ENCODE measurements around the gene MED13L.

Gene MED13L

DNA sequence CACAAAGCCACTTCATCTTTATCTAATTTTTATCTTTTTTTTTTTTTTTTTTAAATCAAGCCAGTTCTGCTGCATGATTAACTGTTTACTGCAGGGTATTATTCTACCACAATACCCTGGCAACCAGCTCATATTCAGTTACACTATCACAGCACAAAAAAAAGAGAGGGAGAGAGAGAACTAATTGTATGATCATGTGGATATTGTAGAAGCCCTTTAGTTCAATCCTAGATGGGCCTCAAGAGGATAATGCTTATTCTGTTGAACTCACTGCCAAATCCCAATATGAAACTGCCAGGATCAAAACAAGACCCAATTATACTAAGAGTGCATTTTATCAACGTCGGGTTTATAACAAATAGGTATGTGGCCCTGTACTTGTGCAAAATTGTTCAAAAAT, 51.5 kb downstream of the MED13L start:
- TF ChIP-seq, protein P1, sequence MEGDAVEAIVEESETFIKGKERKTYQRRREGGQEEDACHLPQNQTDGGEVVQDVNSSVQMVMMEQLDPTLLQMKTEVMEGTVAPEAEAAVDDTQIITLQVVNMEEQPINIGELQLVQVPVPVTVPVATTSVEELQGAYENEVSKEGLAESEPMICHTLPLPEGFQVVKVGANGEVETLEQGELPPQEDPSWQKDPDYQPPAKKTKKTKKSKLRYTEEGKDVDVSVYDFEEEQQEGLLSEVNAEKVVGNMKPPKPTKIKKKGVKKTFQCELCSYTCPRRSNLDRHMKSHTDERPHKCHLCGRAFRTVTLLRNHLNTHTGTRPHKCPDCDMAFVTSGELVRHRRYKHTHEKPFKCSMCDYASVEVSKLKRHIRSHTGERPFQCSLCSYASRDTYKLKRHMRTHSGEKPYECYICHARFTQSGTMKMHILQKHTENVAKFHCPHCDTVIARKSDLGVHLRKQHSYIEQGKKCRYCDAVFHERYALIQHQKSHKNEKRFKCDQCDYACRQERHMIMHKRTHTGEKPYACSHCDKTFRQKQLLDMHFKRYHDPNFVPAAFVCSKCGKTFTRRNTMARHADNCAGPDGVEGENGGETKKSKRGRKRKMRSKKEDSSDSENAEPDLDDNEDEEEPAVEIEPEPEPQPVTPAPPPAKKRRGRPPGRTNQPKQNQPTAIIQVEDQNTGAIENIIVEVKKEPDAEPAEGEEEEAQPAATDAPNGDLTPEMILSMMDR (IDR thresholded peaks at IDR 0.05; ENCODE audit: borderline replicate concordance, insufficient read depth, low read depth, low read length): no peak
- H3K4me3 ChIP-seq (ENCODE audit: low read depth, low read length): no peak overlapping the region

DNA sequence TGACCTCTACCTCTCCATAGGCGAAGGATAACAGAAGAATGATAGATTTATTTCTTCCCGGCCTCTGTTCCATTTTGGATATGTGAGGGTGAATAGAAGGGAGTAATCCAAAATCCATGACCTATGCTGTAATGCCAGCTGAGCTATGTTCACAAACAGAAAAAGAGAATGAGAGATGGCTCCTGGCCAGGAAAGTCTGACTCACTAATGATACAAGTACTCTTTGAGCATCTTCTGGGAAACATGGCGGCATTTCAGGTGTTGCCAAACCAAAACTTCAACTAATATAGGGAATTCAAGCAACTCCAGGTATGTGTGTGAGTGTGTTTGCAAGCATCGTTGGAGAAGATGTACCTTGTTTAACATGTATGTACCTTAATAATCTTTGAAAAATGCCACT, 55.1 kb downstream of the MED13L start:
- H3K4me3 ChIP-seq (ENCODE audit: low read depth, low read length): no peak overlapping the region
- TF ChIP-seq, protein P1 (IDR thresholded peaks at IDR 0.05; ENCODE audit: borderline replicate concordance, insufficient read depth, low read depth, low read length): no peak

DNA sequence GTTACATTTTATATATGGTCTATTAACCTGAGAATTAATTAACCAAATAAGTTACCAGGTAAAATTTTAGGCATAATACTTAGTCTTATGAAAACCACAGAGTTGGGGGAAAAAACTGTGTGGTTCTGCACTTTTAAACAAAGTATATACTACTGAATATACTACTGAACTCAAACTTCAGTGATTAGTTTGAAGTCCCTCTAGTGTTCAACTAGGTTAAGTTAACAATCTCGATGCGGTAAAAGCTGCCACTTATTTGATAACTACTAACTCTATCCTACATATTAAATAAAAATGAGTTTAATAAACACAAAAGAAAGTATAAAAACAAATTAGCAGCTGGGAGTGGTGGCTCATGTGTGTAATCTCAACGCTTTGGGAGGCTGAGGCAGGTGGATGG, 56.7 kb downstream of the MED13L start:
- no peak overlapping the region for H3K4me3 ChIP-seq (ENCODE audit: low read depth, low read length)
- TF ChIP-seq, protein P1 (IDR thresholded peaks at IDR 0.05; ENCODE audit: borderline replicate concordance, insufficient read depth, low read depth, low read length): no peak

DNA sequence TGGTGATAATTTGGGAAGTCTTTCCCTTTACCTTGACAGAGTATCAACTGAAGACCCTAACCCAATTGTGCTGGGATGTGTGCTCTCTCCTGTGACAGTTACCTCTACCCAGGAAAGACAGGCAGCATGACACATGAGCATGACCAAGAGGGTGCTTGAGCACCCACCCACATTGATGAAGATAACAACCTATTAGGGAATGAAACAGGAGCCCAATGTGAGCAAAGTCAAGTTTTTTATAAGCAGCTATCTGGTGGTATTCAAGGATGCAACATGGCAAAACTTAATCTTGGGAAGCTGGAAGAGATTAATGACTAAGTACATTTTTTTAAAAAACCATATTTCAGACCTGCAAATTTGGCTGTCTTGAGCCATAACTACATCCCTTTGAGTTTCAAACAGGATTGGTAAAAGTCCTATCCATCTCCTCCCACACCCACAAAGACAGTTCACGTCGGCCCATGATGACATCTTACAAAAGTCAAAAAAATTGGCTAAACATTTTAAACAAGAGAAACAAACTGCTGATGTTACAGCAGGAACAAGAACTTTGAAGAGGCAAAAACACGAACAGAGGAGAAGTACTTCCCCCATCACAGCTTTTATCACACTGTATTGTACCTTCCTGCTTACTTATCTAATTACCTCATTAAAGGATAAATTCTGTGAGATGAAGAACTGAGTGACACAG, 60.3 kb downstream of the MED13L start:
- TF ChIP-seq, protein P1 (IDR thresholded peaks at IDR 0.05; ENCODE audit: borderline replicate concordance, insufficient read depth, low read depth, low read length): no peak
- H3K4me3 ChIP-seq (ENCODE audit: low read depth, low read length): no peak overlapping the region

DNA sequence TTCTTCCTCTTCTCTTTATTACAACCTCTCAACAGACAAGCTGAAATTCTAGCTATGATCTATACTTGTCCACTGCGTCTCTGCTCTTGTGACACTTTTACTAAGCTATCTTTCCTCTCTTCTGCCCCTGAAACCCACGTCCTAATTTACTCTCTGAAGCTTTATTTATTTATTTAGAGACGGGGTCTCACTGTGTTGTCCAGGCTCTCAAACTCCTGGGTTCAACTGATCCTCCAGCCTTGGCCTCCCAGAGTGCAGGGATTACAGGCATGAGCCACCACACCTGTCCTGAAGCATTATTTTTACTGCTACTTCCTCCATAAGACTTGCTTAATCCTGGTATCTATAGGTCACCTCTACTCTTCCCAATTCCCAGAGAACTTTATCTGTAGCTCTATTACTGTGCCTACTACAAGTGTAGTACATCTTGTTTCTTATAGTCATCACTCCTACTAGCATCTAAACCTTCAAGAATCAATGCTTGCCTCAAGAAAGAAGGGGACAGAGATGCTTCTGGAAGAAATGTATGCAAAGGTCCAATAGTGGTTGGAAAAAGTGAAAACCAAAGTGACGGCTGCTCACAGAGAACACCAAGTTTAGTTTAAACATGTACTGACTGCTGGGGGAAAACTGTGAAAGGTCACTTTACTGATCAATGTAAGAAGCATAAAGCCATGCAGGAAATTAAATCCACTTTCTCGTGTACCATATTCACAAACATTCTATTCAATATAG, 61.3 kb downstream of the MED13L start:
- no peak overlapping the region for H3K4me3 ChIP-seq (ENCODE audit: low read depth, low read length)
- TF ChIP-seq, protein P1 (IDR thresholded peaks at IDR 0.05; ENCODE audit: borderline replicate concordance, insufficient read depth, low read depth, low read length): no peak

DNA sequence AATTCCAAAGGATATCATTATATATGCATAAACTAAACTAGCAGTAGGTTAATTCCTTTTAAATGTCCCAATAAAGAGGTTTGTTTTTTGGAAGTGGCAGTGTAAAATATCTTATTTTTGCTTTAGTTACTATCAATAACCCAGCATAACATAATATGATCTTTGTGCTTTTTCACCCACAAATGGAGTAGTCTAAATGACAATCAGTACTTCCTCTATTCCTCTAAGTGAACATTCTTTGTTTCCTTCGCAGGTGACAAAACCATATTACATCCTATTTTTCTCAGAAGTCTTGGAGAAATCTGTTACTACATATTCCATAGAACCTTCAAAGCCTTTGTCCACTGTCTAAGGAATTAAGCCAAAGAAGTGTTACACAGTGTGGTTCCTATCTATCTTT, 62.5 kb downstream of the MED13L start:
- TF ChIP-seq, protein P1 (IDR thresholded peaks at IDR 0.05; ENCODE audit: borderline replicate concordance, insufficient read depth, low read depth, low read length): no peak
- H3K4me3 ChIP-seq (ENCODE audit: low read depth, low read length): no peak overlapping the region
